Measurements from ENCODE around the gene FEM1C.

The FEM1C gene

DNA sequence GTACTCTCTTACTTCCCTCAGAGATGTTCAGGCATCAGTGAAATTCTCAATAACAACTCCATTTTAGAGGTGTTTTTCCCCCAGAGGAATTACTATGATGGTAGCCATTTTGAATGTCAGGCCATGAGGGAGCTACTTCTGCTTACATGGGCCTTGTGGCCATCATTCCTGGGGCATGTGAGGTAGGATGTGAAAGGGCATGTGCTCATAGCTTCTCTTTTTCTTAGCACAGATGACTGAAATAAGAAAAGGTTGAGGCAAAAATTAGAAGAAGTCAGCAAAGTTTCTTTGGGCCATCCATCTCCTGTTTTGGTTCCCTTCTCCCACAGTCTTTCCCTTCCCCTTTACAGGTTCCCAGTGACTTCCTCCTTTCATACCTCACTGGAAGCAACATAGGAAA, 68.8 kb downstream of the FEM1C start:
- Histone ChIP-seq H3K27ac (ENCODE audit: low read depth, low read length) (no peak overlapping the region), H4K8ac (ENCODE audit: low read depth, low read length) (no peak overlapping the region), H3K14ac (ENCODE audit: low read length) (no peak overlapping the region), H4K91ac (ENCODE audit: low read depth, low read length) (no peak overlapping the region), H3K79me1 (ENCODE audit: low read length) (no peaks in the 10 kb centered on the region), H3K79me2 (ENCODE audit: control insufficient read depth, insufficient read depth, low read length, poor library complexity) (no peaks in the 10 kb centered on the region), H4K12ac (ENCODE audit: low read depth, low read length) (no peak overlapping the region), H3K9me3 (ENCODE audit: insufficient read depth, low read depth, low read length) (no peaks in the 10 kb centered on the region), H3K27me3 (ENCODE audit: insufficient read depth, low read length) (peaks cover 3% of the 10 kb centered on the region), H2BK5ac (ENCODE audit: low read depth, low read length, poor library complexity) (no peak overlapping the region), H2BK120ac (ENCODE audit: insufficient read depth, low read length, poor library complexity) (no peak overlapping the region), H2BK12ac (ENCODE audit: low read length) (no peak overlapping the region), H3K4ac (ENCODE audit: low read depth, low read length) (no peak overlapping the region), H2AK5ac (ENCODE audit: low read length) (no peak overlapping the region), H3K23ac (ENCODE audit: low read length) (no peak overlapping the region), H3K4me3 (ENCODE audit: low read depth, low read length) (no peak overlapping the region), H3K4me1 (ENCODE audit: control insufficient read depth in 1 of 2, insufficient read depth in 2 of 2, low read length in 2 of 2) (no peaks in the 10 kb centered on the region), H3K4me2 (ENCODE audit: low read length) (no peak overlapping the region), H3K18ac (ENCODE audit: low read length) (no peak overlapping the region), H3K36me3 (ENCODE audit: control insufficient read depth in 1 of 2, insufficient read depth in 2 of 2, low read length in 2 of 2) (no peaks in the 10 kb centered on the region), H2AFZ (ENCODE audit: insufficient read depth, low read length, poor library complexity) (no peak overlapping the region), H3K9ac (ENCODE audit: low read length) (no peak overlapping the region)
- DNase-seq, result no peak

DNA sequence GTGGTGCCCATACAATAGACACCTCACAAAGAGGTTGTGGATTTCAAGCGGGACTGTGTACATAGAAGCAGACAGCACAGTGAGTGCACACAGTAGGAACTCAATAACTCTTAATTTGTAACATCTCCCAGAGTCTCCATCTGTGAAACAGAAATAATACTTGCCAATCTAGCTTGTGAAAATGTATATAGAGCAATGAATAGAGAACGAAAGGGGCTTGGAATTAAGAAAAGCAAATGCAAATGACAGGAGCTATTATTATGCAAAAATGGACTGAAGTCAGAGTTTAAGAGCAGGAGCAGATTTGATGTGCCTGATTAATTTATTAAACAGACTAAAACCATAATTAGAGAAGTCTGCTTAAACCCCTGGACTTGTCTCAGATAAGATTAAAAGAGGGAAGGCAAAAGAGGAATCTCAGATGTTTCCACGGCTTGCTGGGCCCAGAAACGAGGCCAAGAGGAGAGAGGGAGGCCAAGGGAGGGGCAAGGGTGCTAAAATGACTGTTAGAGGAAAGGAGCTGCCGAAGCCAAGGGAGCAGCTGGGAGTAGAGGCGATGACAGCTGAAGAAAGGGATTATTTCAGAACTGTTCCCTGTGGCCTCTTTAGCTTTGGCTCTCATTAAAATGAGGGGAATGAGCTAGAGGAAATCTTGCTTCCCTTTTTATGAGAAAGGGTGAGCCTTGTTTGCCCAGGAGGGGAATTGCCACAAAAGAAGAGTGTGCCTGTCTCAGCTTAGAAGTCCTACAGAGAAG, 72.1 kb downstream of the FEM1C start:
- H3K79me2 ChIP-seq (ENCODE audit: control insufficient read depth, insufficient read depth, low read length, poor library complexity), result no peaks in the 10 kb centered on the region
- no CpG with 5 or more reads among the region's 6 CpGs for WGBS (ENCODE audit: extremely low coverage, insufficient coverage, insufficient read length)
- H2BK5ac ChIP-seq (ENCODE audit: low read depth, low read length, poor library complexity), result no peak overlapping the region
- H3K4me3 ChIP-seq (ENCODE audit: low read depth, low read length), result no peak overlapping the region
- no peak for DNase-seq
- H4K91ac ChIP-seq (ENCODE audit: low read depth, low read length), result no peak overlapping the region
- H3K9me3 ChIP-seq (ENCODE audit: insufficient read depth, low read depth, low read length), result no peaks in the 10 kb centered on the region
- H3K4ac ChIP-seq (ENCODE audit: low read depth, low read length), result no peak overlapping the region
- no peak overlapping the region for H4K8ac ChIP-seq (ENCODE audit: low read depth, low read length)
- H3K14ac ChIP-seq (ENCODE audit: low read length), result no peak overlapping the region
- H2AK5ac ChIP-seq (ENCODE audit: low read length), result no peak overlapping the region
- H3K18ac ChIP-seq (ENCODE audit: low read length), result no peak overlapping the region
- no peak overlapping the region for H2AFZ ChIP-seq (ENCODE audit: insufficient read depth, low read length, poor library complexity)
- no peaks in the 10 kb centered on the region for H3K36me3 ChIP-seq (ENCODE audit: control insufficient read depth in 1 of 2, insufficient read depth in 2 of 2, low read length in 2 of 2)
- no peaks in the 10 kb centered on the region for H3K4me1 ChIP-seq (ENCODE audit: control insufficient read depth in 1 of 2, insufficient read depth in 2 of 2, low read length in 2 of 2)
- H3K27me3 ChIP-seq (ENCODE audit: insufficient read depth, low read length), result no peaks in the 10 kb centered on the region
- H4K12ac ChIP-seq (ENCODE audit: low read depth, low read length), result no peak overlapping the region
- H3K4me2 ChIP-seq (ENCODE audit: low read length), result no peak overlapping the region
- H2BK120ac ChIP-seq (ENCODE audit: insufficient read depth, low read length, poor library complexity), result no peak overlapping the region
- no peak overlapping the region for H3K27ac ChIP-seq (ENCODE audit: low read depth, low read length)
- no peak overlapping the region for H2BK12ac ChIP-seq (ENCODE audit: low read length)
- H3K9ac ChIP-seq (ENCODE audit: low read length), result no peak overlapping the region
- H3K79me1 ChIP-seq (ENCODE audit: low read length), result no peaks in the 10 kb centered on the region
- no peak overlapping the region for H3K23ac ChIP-seq (ENCODE audit: low read length)

GRCh38 chr5:115471345-115472063, 73.1 kb downstream of the FEM1C start:
- no peak overlapping the region for H4K12ac ChIP-seq (ENCODE audit: low read depth, low read length)
- H3K36me3 ChIP-seq (ENCODE audit: control insufficient read depth in 1 of 2, insufficient read depth in 2 of 2, low read length in 2 of 2), result no peaks in the 10 kb centered on the region

GRCh38 chr5:115470921-115471320, 73.7 kb downstream of the FEM1C start:
- no peak overlapping the region for H3K4ac ChIP-seq (ENCODE audit: low read depth, low read length)
- no CpG with 5 or more reads among the region's 1 CpG for WGBS (ENCODE audit: extremely low coverage, insufficient coverage, insufficient read length)
- H3K27me3 ChIP-seq (ENCODE audit: insufficient read depth, low read length), result no peaks in the 10 kb centered on the region
- H3K4me3 ChIP-seq (ENCODE audit: low read depth, low read length), result no peak overlapping the region
- H3K9ac ChIP-seq (ENCODE audit: low read length), result no peak overlapping the region
- H2BK5ac ChIP-seq (ENCODE audit: low read depth, low read length, poor library complexity), result no peak overlapping the region
- no peak for DNase-seq
- no peaks in the 10 kb centered on the region for H3K9me3 ChIP-seq (ENCODE audit: insufficient read depth, low read depth, low read length)
- no peak overlapping the region for H3K14ac ChIP-seq (ENCODE audit: low read length)
- H3K18ac ChIP-seq (ENCODE audit: low read length), result no peak overlapping the region
- H3K4me2 ChIP-seq (ENCODE audit: low read length), result no peak overlapping the region
- H2AK5ac ChIP-seq (ENCODE audit: low read length), result no peak overlapping the region
- no peak overlapping the region for H3K27ac ChIP-seq (ENCODE audit: low read depth, low read length)
- no peak overlapping the region for H4K91ac ChIP-seq (ENCODE audit: low read depth, low read length)
- no peaks in the 10 kb centered on the region for H3K4me1 ChIP-seq (ENCODE audit: control insufficient read depth in 1 of 2, insufficient read depth in 2 of 2, low read length in 2 of 2)
- no peak overlapping the region for H4K8ac ChIP-seq (ENCODE audit: low read depth, low read length)
- H3K79me1 ChIP-seq (ENCODE audit: low read length), result no peaks in the 10 kb centered on the region
- no peak overlapping the region for H2BK12ac ChIP-seq (ENCODE audit: low read length)
- no peak overlapping the region for H3K23ac ChIP-seq (ENCODE audit: low read length)
- no peak overlapping the region for H4K12ac ChIP-seq (ENCODE audit: low read depth, low read length)
- no peaks in the 10 kb centered on the region for H3K36me3 ChIP-seq (ENCODE audit: control insufficient read depth in 1 of 2, insufficient read depth in 2 of 2, low read length in 2 of 2)
- no peak overlapping the region for H2BK120ac ChIP-seq (ENCODE audit: insufficient read depth, low read length, poor library complexity)
- H3K79me2 ChIP-seq (ENCODE audit: control insufficient read depth, insufficient read depth, low read length, poor library complexity), result no peaks in the 10 kb centered on the region
- H2AFZ ChIP-seq (ENCODE audit: insufficient read depth, low read length, poor library complexity), result no peak overlapping the region

More at GRCh38 chr5:115471345-115472063, 73.1 kb downstream of the FEM1C start:
- Histone ChIP-seq H2BK5ac (ENCODE audit: low read depth, low read length, poor library complexity) (no peak overlapping the region), H2BK120ac (ENCODE audit: insufficient read depth, low read length, poor library complexity) (no peak overlapping the region), H3K4me1 (ENCODE audit: control insufficient read depth in 1 of 2, insufficient read depth in 2 of 2, low read length in 2 of 2) (no peaks in the 10 kb centered on the region), H3K27me3 (ENCODE audit: insufficient read depth, low read length) (no peaks in the 10 kb centered on the region), H3K18ac (ENCODE audit: low read length) (no peak overlapping the region), H4K8ac (ENCODE audit: low read depth, low read length) (no peak overlapping the region), H3K79me2 (ENCODE audit: control insufficient read depth, insufficient read depth, low read length, poor library complexity) (no peaks in the 10 kb centered on the region), H2AFZ (ENCODE audit: insufficient read depth, low read length, poor library complexity) (no peak overlapping the region), H4K91ac (ENCODE audit: low read depth, low read length) (no peak overlapping the region), H3K9ac (ENCODE audit: low read length) (no peak overlapping the region), H3K4me2 (ENCODE audit: low read length) (no peak overlapping the region), H3K14ac (ENCODE audit: low read length) (no peak overlapping the region), H3K79me1 (ENCODE audit: low read length) (no peaks in the 10 kb centered on the region), H3K4ac (ENCODE audit: low read depth, low read length) (no peak overlapping the region), H3K23ac (ENCODE audit: low read length) (no peak overlapping the region), H3K27ac (ENCODE audit: low read depth, low read length) (no peak overlapping the region), H2AK5ac (ENCODE audit: low read length) (no peak overlapping the region), H3K9me3 (ENCODE audit: insufficient read depth, low read depth, low read length) (no peaks in the 10 kb centered on the region), H2BK12ac (ENCODE audit: low read length) (no peak overlapping the region), H3K4me3 (ENCODE audit: low read depth, low read length) (no peak overlapping the region)
- no CpG with 5 or more reads among the region's 6 CpGs for WGBS (ENCODE audit: extremely low coverage, insufficient coverage, insufficient read length)
- no peak for DNase-seq

All from trophoblast cell (in vitro differentiated cells and primary cell).